ENCODE results near the gene NDRG2.

NDRG2 gene

GRCh38 chr14:20970647-20970982, 54.2 kb downstream of the NDRG2 start:
- DNase-seq (ENCODE audit: low read depth in 2 of 2), result no peak

GRCh38 chr14:20969336-20969735, 55.5 kb downstream of the NDRG2 start:
- DNase-seq (ENCODE audit: low read depth in 2 of 2), result no peak

All from stimulated activated CD4-positive, alpha-beta T cell treated with anti-CD3 and anti-CD28 coated beads, Interleukin-15, amount 100 ng/mL, for 48 hours (primary cell).